GM19395 (cell line): ENCODE measurements around the gene FUS.

Experiments
- ATAC-seq: cut with Tn5 transposase; IDR thresholded peaks from one replicate; pipeline ENCODE4 v1.9.1; 2021; ENCODE audit warnings: mild to moderate bottlenecking, moderate library complexity; ENCODE audit not compliant: unreplicated experiment

Gene FUS

GRCh38 chr16:31200821-31201568 lies 21.1 kb downstream of the FUS start:
- no peak for ATAC-seq

DNA sequence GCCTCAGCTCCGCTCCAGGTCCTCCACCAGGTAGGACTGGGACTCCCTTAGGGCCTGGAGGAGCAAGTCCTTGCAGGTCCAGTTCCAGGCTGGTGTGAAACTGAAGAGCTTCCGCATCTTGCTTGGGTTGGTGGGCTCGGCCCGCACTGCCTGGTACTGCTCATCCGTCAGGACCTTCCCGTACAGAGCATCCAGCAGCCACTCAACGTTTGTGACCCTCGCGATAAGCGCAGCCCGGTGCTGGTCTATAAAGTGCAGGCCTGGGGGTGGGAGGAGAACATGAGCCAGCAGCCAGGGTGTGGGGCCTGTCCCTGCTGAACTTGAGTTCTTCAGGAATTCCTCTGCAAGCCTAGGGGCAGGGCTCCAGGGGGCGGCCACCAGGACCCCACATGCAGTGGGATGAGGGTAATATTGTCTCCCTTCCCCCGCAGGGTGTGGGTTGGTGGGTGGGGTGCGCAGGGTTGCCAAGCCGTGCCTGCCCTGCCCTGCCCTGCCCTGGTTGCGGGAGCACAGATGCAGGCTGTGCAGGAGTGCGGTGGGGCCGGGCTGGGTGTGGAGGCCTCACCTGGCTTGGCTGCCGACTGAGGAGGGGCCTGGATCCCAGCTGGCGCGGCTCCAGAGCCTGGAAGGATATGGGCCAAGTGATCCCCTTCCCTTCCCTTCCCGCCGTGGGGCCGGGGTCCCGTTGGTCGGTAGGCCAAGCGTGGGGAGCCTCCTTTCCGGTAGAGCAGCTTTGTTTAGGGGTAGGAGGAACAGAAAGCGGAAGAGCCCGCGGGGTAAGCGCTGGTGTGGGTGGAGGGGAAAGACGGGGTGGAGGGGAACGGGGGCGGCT lies 21.9 kb downstream of the FUS start:
- peak; percentile 61 for ATAC-seq

GRCh38 chr16:31202414-31203375 lies 22.8 kb downstream of the FUS start, which contains the start of gene PYCARD:
Gene PYCARD (minus strand): TSS chr16:31202760. CDS start chr16:31202690, 70 bp downstream.
- ATAC-seq = peak; percentile 35

DNA sequence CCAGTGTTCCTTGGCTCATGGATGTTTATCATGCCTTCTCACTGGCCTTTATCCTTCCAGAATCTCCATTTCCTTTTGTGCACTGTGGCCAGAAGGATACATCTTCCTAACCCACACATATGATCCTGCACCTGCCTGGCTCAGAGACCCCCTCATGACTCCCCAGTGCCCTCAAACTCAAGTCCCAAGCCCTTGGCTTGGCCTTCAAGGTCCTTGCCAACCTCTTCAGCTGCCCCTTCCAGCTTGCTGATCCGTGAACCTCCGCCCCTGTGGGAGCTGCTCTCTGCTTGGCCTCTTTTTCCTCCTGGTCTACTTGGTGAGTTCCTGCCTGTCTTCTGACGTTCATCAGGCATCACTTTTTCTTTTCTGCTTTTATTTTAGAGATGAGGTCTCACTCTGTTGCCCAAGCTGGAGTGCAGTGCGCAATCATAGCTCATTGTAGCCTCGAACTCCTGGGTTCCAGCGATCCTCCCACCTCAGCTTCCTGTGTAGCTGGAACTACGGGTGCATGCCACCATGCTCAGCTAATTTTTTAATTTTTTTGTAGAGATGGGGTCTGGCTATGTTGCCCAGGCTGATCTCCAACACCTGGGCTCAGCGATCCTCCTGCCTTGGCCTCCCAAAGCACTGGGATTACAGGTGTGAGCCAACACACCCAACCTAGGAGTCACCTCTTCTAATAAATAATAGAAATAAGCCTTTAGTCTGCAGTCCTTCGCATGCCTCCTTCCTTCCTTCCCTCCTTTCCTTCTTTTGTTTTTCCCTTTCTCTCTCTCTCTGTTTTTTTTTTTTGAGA lies 25.1 kb downstream of the FUS start:
- no peak for ATAC-seq

DNA sequence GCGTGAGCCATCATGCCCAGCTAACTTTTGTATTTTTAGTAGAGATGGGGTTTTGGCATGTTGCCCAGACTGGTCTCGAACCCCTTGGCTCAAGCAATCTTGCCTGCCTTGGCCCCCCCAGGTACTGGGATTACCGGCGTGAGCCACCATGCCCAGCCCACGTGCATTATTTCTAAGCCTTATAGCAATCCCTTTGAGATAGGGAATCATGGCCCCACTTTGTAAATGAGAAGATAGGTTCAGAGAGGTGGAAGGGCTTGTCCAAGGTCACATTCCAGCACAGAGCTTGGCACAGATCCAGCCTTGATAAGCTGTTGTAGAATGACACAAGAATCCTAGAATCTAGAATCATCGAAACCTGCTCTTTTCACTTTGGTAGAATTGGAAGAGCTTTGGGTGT lies 26.8 kb downstream of the FUS start:
- no peak for ATAC-seq

DNA sequence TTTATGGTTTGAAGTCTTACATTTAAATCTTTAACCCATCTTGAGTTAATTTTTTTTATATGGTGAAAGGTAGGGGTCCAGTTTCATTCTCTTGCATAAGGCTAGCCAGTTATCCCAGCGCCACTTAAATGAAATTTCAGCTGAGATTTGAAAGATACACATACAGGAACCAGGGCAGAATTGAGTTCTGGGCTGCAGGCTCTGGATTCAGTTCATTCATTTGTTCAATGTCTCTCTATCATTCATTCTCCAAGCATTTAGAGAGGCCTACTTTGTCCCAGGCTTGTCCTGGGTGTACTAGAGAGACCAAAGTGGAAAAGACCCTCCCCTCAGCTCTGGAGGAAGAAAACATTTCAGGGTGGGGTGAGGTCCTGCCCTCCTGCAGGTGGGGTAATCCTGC lies 33.4 kb downstream of the FUS start:
- no peak for ATAC-seq

GRCh38 chr16:31213877-31214707 lies 34.2 kb downstream of the FUS start, which contains the start of gene TRIM72:
Gene TRIM72 (plus strand): TSS chr16:31214119. CDS start chr16:31214739, 620 bp downstream.
- no peak for ATAC-seq

- no peak for ATAC-seq
Measured at GRCh38 chr16:31214708-31215286, 34.9 kb downstream of the FUS start.

DNA sequence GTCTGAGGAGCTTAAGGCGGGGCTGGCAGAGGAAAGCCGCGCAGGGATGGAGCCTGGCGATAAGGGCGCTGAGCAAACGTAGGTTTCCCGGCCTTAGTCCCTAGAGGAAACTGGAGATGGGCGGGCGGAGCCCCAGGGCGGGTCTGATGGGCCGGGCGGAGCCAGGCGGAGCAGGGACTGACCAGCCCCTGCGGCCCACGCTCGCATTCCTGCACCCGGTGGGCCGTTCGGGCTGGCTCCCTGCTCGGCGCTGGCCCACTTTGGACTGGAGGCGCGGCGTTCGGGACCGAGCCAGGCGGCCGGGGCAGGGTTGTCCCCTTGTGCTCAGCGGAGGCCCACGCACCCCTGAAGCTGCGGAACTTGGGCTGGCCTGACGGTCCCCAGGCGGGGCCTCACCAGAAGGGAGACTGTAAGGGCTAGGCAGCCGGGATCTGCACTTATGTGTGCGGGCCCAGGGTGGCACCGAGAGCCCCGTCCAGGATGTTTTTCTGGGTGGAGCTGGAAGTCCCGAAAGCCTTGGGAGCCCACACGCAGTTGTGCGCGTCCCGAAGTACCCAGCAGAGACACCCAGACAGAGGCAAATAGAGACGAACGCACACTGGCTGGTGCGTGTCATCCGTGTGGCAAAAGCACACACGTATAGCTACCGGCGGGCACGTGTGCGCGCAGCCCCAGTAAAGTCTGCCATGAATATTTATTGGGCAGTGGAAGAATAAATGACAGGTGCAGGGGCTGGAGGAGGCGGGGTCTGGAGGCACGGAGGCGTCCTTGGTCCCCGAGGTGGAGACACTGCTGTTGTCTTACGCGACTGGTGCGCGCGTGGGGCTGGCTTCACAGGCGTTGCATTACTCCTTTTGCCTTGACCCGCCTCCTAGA lies 35.6 kb downstream of the FUS start:
- no peak for ATAC-seq

DNA sequence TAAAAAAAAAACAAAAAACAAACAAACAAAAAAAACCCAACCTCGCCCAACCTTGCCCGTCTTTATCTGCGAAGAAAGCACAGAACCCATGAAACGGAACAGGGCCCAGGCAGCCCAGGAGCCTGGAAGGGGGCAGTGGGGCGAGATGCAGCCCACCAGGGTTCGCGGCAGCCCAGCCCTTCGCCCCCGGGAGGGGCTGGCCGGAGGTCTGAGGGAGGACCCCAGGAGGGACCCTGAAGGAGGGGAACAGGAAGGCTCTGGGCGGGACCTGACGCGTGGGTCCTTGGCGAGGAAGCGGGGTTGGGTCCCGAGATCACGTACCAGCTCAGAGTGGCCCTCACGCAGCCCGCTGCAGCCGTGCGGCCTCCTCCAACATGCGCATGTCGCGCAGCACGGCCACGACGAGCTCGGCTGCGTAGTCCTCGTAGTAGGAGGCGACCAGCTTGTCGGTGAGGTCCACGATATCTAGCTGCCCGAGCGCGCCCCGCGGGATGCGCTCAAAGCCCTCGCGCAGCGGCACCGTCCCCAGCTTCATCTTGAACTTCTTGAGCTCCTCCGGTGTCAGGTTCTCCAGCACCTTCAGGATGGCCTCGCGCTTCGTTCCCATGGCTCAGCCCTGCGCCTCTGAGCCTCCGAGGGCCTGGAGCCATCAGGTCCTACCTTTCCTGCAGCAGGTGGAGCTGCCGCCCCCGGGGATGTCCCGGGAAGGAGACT lies 36.6 kb downstream of the FUS start, which contains the start of gene PYDC1:
Gene PYDC1, minus strand, starts transcription at position 714 of the 714 bp plus-strand sequence. Its CDS starts 107 bp downstream, at position 607.
- no peak for ATAC-seq

DNA sequence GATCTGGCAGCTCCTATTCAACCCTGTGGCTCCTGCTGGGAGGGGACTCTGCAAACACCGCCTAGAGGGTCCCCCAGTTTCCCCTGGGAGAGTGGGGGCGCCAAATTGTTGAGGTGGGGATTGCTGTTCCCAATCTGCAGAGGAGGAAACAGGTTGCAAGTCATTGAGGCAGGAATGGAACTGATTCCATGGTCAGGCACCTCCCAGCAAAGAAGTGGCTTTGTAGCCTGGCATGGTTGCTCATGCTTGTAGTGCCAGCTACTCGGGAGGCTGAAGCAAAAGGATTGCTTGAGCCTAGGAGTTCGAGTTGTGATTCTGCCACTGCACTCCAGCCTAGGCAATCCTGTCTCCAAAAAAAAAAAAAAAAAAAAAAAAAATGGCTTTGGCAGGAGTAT lies 37.2 kb downstream of the FUS start:
- ATAC-seq = no peak

GRCh38 chr16:31219154-31219741 lies 39.3 kb downstream of the FUS start:
- no peak for ATAC-seq

DNA sequence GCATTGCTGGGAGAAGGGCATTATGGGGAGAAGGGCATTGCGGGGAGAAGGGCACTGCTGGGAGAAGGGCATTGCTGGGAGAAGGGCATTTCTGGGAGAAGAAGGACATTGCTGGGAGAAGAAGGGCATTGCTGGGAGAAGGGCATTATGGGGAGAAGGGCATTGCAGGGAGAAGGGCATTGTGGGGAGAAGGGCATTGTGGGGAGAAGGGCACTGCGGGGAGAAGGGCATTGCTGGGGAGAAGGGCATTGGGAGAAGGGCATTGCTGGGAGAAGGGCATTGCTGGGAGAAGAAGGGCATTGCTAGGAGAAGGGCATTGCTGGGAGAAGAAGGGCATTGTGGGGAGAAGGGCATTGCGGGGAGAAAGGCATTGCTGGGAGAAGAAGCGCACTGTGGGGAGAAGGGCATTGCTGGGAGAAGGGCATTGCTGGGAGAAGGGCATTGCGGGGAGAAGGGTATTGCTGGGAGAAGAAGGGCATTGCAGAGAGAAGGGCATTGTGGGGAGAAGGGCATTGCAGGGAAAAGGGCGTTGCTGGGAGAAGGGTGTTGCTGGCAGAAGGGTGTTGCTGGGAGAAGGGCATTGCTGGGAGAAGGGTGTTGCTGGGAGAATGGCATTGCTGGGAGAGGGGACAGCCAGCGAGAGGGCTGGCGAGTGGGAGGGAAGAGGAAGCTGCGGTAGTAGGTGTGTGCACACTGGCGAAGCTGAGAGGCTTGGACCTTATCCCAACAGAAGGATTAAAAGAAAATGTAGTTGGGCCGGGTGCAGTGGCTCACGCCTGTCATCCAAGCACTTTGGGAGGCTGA lies 41.6 kb downstream of the FUS start:
- no peak for ATAC-seq

- ATAC-seq = no peak
Measured at GRCh38 chr16:31223044-31223443, 43.1 kb downstream of the FUS start.

- no peak for ATAC-seq
Measured at GRCh38 chr16:31224092-31224955, 44.4 kb downstream of the FUS start.
